Esophagus squamous epithelium (tissue), 4 donors: ENCODE results near the gene TM2D3.

ENCODE experiments used
- POLR2A ChIP-seq, 4 donors: fragments of 450-650 bp; IDR thresholded peaks; one replicate each; pipeline ENCODE4 v1.6.1; 2017; ENCODE audit warnings: antibody characterized with exemption in 4 of 4, mild to moderate bottlenecking in 4 of 4, moderate library complexity in 3 of 4
- TF ChIP-seq, protein P1 (sequence below), 6 experiments: fragments of 450-650 bp in 4 of 6; fragments of 200-600 bp in 2 of 6; sonication (generic) in 2 of 6; IDR thresholded peaks; one replicate each; pipeline ENCODE4 v1.5.1; 2016 to 2019; ENCODE audit warnings: antibody characterized with exemption in 6 of 6, mild to moderate bottlenecking in 4 of 6, moderate library complexity in 4 of 6

DNA sequence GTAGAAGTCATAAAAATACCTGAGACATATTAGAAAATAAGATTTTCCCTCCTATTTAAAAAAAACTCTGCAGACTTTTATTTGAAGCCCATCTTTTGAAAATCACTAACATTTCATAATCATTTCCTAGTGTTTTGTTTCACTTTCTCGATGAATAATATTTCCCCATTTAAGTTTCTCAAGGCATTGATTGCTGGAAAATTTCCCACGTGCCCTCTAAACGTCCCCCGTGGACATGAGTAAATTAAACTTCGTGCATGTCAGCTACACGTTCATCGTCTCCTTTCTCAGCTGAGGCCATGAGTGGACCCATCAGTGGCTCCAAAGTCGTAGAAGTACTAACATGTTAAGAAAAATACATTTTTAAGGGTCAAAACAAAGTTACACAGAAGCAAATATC lies 2.0 kb upstream of the TM2D3 start:
- TF ChIP-seq, protein P1, sequence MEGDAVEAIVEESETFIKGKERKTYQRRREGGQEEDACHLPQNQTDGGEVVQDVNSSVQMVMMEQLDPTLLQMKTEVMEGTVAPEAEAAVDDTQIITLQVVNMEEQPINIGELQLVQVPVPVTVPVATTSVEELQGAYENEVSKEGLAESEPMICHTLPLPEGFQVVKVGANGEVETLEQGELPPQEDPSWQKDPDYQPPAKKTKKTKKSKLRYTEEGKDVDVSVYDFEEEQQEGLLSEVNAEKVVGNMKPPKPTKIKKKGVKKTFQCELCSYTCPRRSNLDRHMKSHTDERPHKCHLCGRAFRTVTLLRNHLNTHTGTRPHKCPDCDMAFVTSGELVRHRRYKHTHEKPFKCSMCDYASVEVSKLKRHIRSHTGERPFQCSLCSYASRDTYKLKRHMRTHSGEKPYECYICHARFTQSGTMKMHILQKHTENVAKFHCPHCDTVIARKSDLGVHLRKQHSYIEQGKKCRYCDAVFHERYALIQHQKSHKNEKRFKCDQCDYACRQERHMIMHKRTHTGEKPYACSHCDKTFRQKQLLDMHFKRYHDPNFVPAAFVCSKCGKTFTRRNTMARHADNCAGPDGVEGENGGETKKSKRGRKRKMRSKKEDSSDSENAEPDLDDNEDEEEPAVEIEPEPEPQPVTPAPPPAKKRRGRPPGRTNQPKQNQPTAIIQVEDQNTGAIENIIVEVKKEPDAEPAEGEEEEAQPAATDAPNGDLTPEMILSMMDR (IDR thresholded peaks at IDR 0.05) = no peak
- no peak for TF ChIP-seq POLR2A (IDR thresholded peaks at IDR 0.05)
